HS-27A (cell line): ENCODE data around the gene DCBLD2.
A peak's percentile ranks its signal among the peaks of the same experiment; 100 is the strongest.

Experiments
- DNase-seq: peaks from one replicate; pipeline ENCODE4 v3.0.0-alpha.2; 2012; ENCODE audit warnings: low read depth, missing footprints

DCBLD2 gene

GRCh38 chr3:98829246-98829832 lies 72.2 kb downstream of the DCBLD2 start:
- no peak for DNase-seq

- DNase-seq: no peak
These were observed 74.1 kb downstream of the DCBLD2 start for GRCh38 chr3:98827221-98827920.

GRCh38 chr3:98826126-98826525 lies 75.4 kb downstream of the DCBLD2 start:
- no peak for DNase-seq

- no peak for DNase-seq
These were observed 77.2 kb downstream of the DCBLD2 start for GRCh38 chr3:98824256-98824655.

- DNase-seq: no peak
These were observed 77.7 kb downstream of the DCBLD2 start for GRCh38 chr3:98823791-98824190.

- DNase-seq: no peak
These were observed 80.4 kb downstream of the DCBLD2 start for GRCh38 chr3:98821063-98821462.

- DNase-seq: peak; percentile 34
These were observed 83.9 kb downstream of the DCBLD2 start for GRCh38 chr3:98817547-98818041.

GRCh38 chr3:98814817-98815420 lies 86.6 kb downstream of the DCBLD2 start:
- no peak for DNase-seq

GRCh38 chr3:98812851-98813374 lies 88.6 kb downstream of the DCBLD2 start:
- DNase-seq: no peak

GRCh38 chr3:98811048-98811447 lies 90.4 kb downstream of the DCBLD2 start:
- DNase-seq: no peak

- DNase-seq: no peak
These were observed 91.9 kb downstream of the DCBLD2 start for GRCh38 chr3:98809557-98809956.

GRCh38 chr3:98808071-98808470 lies 93.4 kb downstream of the DCBLD2 start:
- DNase-seq: no peak

- DNase-seq: no peak
These were observed 93.9 kb downstream of the DCBLD2 start for GRCh38 chr3:98807561-98807960.

- no peak for DNase-seq
These were observed 94.5 kb downstream of the DCBLD2 start for GRCh38 chr3:98807011-98807410.

- no peak for DNase-seq
These were observed 95.0 kb downstream of the DCBLD2 start for GRCh38 chr3:98806521-98806920.

GRCh38 chr3:98805571-98805970 lies 95.9 kb downstream of the DCBLD2 start:
- no peak for DNase-seq

GRCh38 chr3:98801043-98801747 lies 100.3 kb downstream of the DCBLD2 start:
- no peak for DNase-seq

GRCh38 chr3:98800401-98800800 lies 101.1 kb downstream of the DCBLD2 start:
- no peak for DNase-seq

GRCh38 chr3:98799479-98799878 lies 102.0 kb downstream of the DCBLD2 start:
- DNase-seq: no peak

- no peak for DNase-seq
These were observed 102.7 kb downstream of the DCBLD2 start for GRCh38 chr3:98798820-98799219.

GRCh38 chr3:98797905-98798304 lies 103.6 kb downstream of the DCBLD2 start:
- DNase-seq: no peak

GRCh38 chr3:98796334-98796733 lies 105.2 kb downstream of the DCBLD2 start:
- DNase-seq: no peak
